RWPE1 (cell line): ENCODE data around the gene DYNLL2.
A peak's percentile ranks its signal among the peaks of the same experiment; 100 is the strongest.
"Not testable (repeated sequence)": the region's sequence is repeated elsewhere in the genome, so short reads cannot be mapped to it uniquely, and the experiment has no call there.

Source experiments
- CTCF ChIA-PET: fragments of 350-600 bp; sonication (Branson Sonifier 250); formaldehyde crosslinking; extraction: SDS; loops from one replicate; lab custom pipeline; 2021; lab: Yijun Ruan, JAX
- POLR2A ChIA-PET: fragments of 400-600 bp; formaldehyde crosslinking; extraction: SDS; loops from one replicate; lab custom pipeline; 2020; ENCODE audit warnings: antibody characterized with exemption; ENCODE audit not compliant: low non-redundant PET; lab: Yijun Ruan, JAX
- DNase-seq: peaks from one replicate; pipeline ENCODE4 v3.0.0; 2012; ENCODE audit warnings: low spot score
- H3K27ac ChIP-seq: fragments of 450-650 bp; 2 replicates; pipeline ENCODE4 v1.5.1; 2017
- CTCF ChIP-seq: fragments of 450-650 bp; conservative IDR thresholded peaks from 2 replicates; pipeline ENCODE4 v1.5.1; 2017; ENCODE audit warnings: low read depth, mild to moderate bottlenecking

Gene DYNLL2

GRCh38 chr17:58065238-58065637, 18.0 kb upstream of the DYNLL2 start:
- ChIA-PET POLR2A (no interaction called here), CTCF (no interaction called here)
- DNase-seq = no peak
- TF ChIP-seq CTCF = no peak
- no peak overlapping the region for H3K27ac ChIP-seq

GRCh38 chr17:58066401-58066800, 16.8 kb upstream of the DYNLL2 start:
- no peak overlapping the region for H3K27ac ChIP-seq
- no peak for DNase-seq
- TF ChIP-seq CTCF = no peak
- CTCF ChIA-PET = no interaction called here
- POLR2A ChIA-PET = no interaction called here

DNA sequence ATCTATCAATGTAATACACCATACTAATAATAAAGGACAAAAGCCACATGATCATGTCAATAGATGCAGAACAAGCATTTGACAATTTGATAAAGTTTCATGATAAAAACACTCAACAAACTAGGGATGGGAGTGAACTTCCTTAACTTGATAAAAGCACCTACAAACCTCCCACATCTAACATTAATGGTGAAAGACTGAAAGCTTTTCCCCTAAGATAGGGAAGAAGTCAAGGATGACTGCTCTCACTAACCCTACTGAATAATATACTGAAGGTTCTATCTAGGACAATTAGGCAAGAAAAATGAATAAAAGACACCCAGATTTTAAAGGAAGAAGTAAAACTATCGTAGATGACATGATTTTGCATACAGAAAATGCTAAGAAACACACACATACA, 10.4 kb upstream of the DYNLL2 start:
- ChIA-PET POLR2A (no interaction called here), CTCF (interaction anchor here (0.7 kb wide), 2 partner anchors 48 to 179 kb away, joined by 3 to 5 read pairs; no protein-coding TSS in a partner anchor)
- DNase-seq = no peak
- H3K27ac ChIP-seq = no peak overlapping the region
- TF ChIP-seq CTCF = no peak

- H3K27ac ChIP-seq, DNase-seq, POLR2A ChIA-PET, CTCF ChIA-PET: not testable (repeated sequence)
Observed at GRCh38 chr17:58073266-58073665, 10.0 kb upstream of the DYNLL2 start.

- H3K27ac ChIP-seq, CTCF ChIA-PET, DNase-seq, POLR2A ChIA-PET: not testable (repeated sequence)
Observed at GRCh38 chr17:58074406-58074805, 8.8 kb upstream of the DYNLL2 start.

GRCh38 chr17:58079300-58080033, 3.8 kb upstream of the DYNLL2 start:
- TF ChIP-seq CTCF = no peak
- no peak for DNase-seq
- ChIA-PET CTCF (no interaction called here), POLR2A (no interaction called here)
- H3K27ac ChIP-seq = no peak overlapping the region

DNA sequence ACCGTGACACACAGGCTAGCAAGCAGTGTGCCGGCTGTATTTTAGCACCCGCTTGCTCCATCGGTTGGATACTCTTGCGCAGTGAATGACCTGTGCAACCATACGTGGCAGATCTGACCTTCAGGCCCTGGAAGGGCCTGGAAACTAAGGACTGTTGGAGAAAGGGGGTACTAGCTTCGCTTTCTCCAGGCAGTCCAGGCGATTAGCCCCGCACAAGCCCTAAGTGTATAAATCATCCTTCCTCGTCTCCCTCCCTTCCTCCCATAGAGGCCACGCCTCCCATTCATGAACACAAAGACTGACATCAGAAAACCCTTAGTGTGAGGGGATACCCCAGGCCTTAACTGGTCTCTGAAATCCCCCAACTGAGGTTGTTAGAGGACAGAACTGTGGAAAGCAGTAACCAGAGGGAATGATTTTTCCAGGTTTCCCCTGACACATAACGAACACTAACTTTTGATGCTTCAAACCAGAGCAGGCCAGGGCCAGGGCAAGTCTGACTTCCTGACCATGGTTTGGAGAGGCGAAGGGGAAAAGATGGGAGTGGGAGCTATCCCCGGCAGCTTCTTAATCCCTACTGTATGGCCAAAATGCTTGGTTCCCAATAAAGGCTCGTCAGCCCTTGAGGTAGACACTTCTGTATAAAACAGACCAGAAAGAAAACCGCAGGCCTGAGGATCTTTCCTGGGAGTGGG, 1.4 kb upstream of the DYNLL2 start:
- POLR2A ChIA-PET = no interaction called here
- no peak for TF ChIP-seq CTCF
- peak overlapping the region; percentile 77 for H3K27ac ChIP-seq
- CTCF ChIA-PET = interaction anchor here (0.7 kb wide), 1 partner anchor 82 kb away, joined by 4 read pairs; no protein-coding TSS in a partner anchor
- DNase-seq = no peak
